H9 (cell line): ENCODE data around the gene SLC25A46. TPM values are rescaled to one million over a fixed set of nuclear protein-coding genes. Genes with fewer than 3 reads are reported as not detected.

ENCODE experiments used
- DNase-seq: peaks from one replicate; pipeline ENCODE4 v3.0.0-alpha.2; 2017
- H2AFZ ChIP-seq: one replicate; pipeline ENCODE4 v1.6.1; 2013; ENCODE audit warnings: mild to moderate bottlenecking, low read length, control low read depth, moderate library complexity
- H2AK5ac ChIP-seq: 2 replicates; pipeline ENCODE4 v1.6.1; 2013; ENCODE audit warnings: low read length, control low read depth, mixed read lengths; ENCODE audit not compliant: insufficient read length
- H2BK120ac ChIP-seq: one replicate; pipeline ENCODE4 v1.6.1; 2013; ENCODE audit warnings: low read depth, mild to moderate bottlenecking, low read length, control low read depth, inconsistent platforms; ENCODE audit not compliant: poor library complexity, severe bottlenecking
- H2BK12ac ChIP-seq: 2 replicates; pipeline ENCODE4 v1.6.1; 2013; ENCODE audit warnings: low read length, control low read depth, mixed read lengths, low read depth; ENCODE audit not compliant: insufficient read length
- H2BK15ac ChIP-seq: 2 replicates; pipeline ENCODE4 v1.6.1; 2013; ENCODE audit warnings: low read depth, low read length, control low read depth
- H2BK20ac ChIP-seq: one replicate; pipeline ENCODE4 v1.6.1; 2013; ENCODE audit warnings: low read depth, mild to moderate bottlenecking, low read length, control low read depth, inconsistent platforms; ENCODE audit not compliant: poor library complexity, severe bottlenecking
- H2BK5ac ChIP-seq: 2 replicates; pipeline ENCODE4 v1.6.1; 2013; ENCODE audit warnings: low read length, control low read depth, mixed read lengths; ENCODE audit not compliant: insufficient read length
- H3K14ac ChIP-seq: 2 replicates; pipeline ENCODE4 v1.6.1; 2013; ENCODE audit warnings: low read length, control low read depth; ENCODE audit not compliant: insufficient read depth
- H3K18ac ChIP-seq: 2 replicates; pipeline ENCODE4 v1.6.1; 2013; ENCODE audit warnings: low read depth, mild to moderate bottlenecking, mixed read lengths, low read length, control low read depth; ENCODE audit not compliant: insufficient read length
- H3K23ac ChIP-seq: 2 replicates; pipeline ENCODE4 v1.6.1; 2013; ENCODE audit warnings: low read length, control low read depth, mixed read lengths, low read depth; ENCODE audit not compliant: insufficient read length
- H3K23me2 ChIP-seq: 2 replicates; pipeline ENCODE4 v1.6.1; 2013; ENCODE audit warnings: low read depth, mild to moderate bottlenecking, mixed read lengths, low read length, control low read depth; ENCODE audit not compliant: insufficient read length, poor library complexity, severe bottlenecking
- H3K27ac ChIP-seq: 2 replicates; pipeline ENCODE4 v1.5.1; 2013; ENCODE audit warnings: low read length, control low read depth, mixed read lengths, low read depth; ENCODE audit not compliant: insufficient read length
- H3K27me3 ChIP-seq: 2 replicates; pipeline ENCODE4 v1.6.1; 2013; ENCODE audit warnings: low read length, control low read depth, inconsistent platforms; ENCODE audit not compliant: insufficient read depth
- H3K4ac ChIP-seq: 2 replicates; pipeline ENCODE4 v1.6.1; 2013; ENCODE audit warnings: low read depth, mild to moderate bottlenecking, control low read depth, inconsistent platforms, low read length, moderate library complexity
- H3K4me1 ChIP-seq: 2 replicates; pipeline ENCODE4 v1.6.1; 2013; ENCODE audit warnings: low read length, control low read depth, inconsistent platforms; ENCODE audit not compliant: insufficient read depth
- H3K4me2 ChIP-seq: 2 replicates; pipeline ENCODE4 v1.6.1; 2013; ENCODE audit warnings: low read length, control low read depth, mixed read lengths; ENCODE audit not compliant: insufficient read length, insufficient read depth
- H3K56ac ChIP-seq: 2 replicates; pipeline ENCODE4 v1.6.1; 2013; ENCODE audit warnings: low read depth, mild to moderate bottlenecking, mixed read lengths, low read length, control low read depth; ENCODE audit not compliant: insufficient read length
- H3K79me1 ChIP-seq: 2 replicates; pipeline ENCODE4 v1.6.1; 2013; ENCODE audit warnings: low read depth, mild to moderate bottlenecking, moderate library complexity, low read length, control low read depth, inconsistent platforms; ENCODE audit not compliant: insufficient read depth, poor library complexity, severe bottlenecking
- H3K79me2 ChIP-seq: 2 replicates; pipeline ENCODE4 v1.6.1; 2013; ENCODE audit warnings: low read length, control low read depth, inconsistent platforms; ENCODE audit not compliant: insufficient read depth
- H3K9ac ChIP-seq: 2 replicates; pipeline ENCODE4 v1.6.1; 2013; ENCODE audit warnings: low read length, control low read depth, mixed read lengths; ENCODE audit not compliant: insufficient read length; ENCODE audit errors: extremely low read depth
- H3K9me3 ChIP-seq: one replicate; pipeline ENCODE4 v1.6.1; 2013; ENCODE audit warnings: low read depth, low read length, inconsistent platforms; ENCODE audit not compliant: control insufficient read depth
- H3T11ph ChIP-seq: one replicate; pipeline ENCODE4 v1.6.1; 2013; ENCODE audit warnings: mild to moderate bottlenecking, low read length, control low read depth, inconsistent platforms
- H4K20me1 ChIP-seq: one replicate; pipeline ENCODE4 v1.6.1; 2013; ENCODE audit not compliant: control insufficient read depth, insufficient read length, insufficient read depth
- H4K5ac ChIP-seq: 2 replicates; pipeline ENCODE4 v1.6.1; 2013; ENCODE audit warnings: low read depth, mild to moderate bottlenecking, mixed read lengths, low read length, control low read depth; ENCODE audit not compliant: insufficient read length
- H4K8ac ChIP-seq: replicated peaks from 2 replicates; pipeline ENCODE4 v1.6.1; 2013; ENCODE audit warnings: low read length, control low read depth, mixed read lengths, low read depth; ENCODE audit not compliant: insufficient read length
- H4K91ac ChIP-seq: 2 replicates; pipeline ENCODE4 v1.6.1; 2013; ENCODE audit warnings: low read depth, mild to moderate bottlenecking, moderate library complexity, mixed read lengths, low read length, control low read depth; ENCODE audit not compliant: insufficient read length
- H3K27ac Mint-ChIP-seq, 3 experiments: 2 replicates in 2 of 3; 3 replicates in 1 of 3; pipeline ENCODE4 v1.8.0; 2020 to 2021; ENCODE audit warnings: mixed read lengths in 3 of 3, mild to moderate bottlenecking in 1 of 3, moderate library complexity in 1 of 3
- H3K27me3 Mint-ChIP-seq: 2 replicates; pipeline ENCODE4 v1.8.0; 2021; ENCODE audit warnings: low read depth, mild to moderate bottlenecking, moderate library complexity, mixed read lengths
- H3K36me3 Mint-ChIP-seq, 3 experiments: 2 replicates in 2 of 3; 3 replicates in 1 of 3; pipeline ENCODE4 v1.8.0; 2020 to 2021; ENCODE audit warnings: low read depth in 3 of 3, mixed read lengths in 3 of 3; ENCODE audit not compliant: insufficient read depth in 1 of 3
- H3K4me1 Mint-ChIP-seq, 2 experiments: 2 replicates each; pipeline ENCODE4 v1.8.0; 2020; ENCODE audit warnings: mixed read lengths in 2 of 2
- H3K4me3 Mint-ChIP-seq, 2 experiments: 2 replicates in 1 of 2; 3 replicates in 1 of 2; pipeline ENCODE4 v1.8.0; 2020 to 2021; ENCODE audit warnings: mild to moderate bottlenecking in 2 of 2, mixed read lengths in 2 of 2, moderate library complexity in 1 of 2
- H3K9me3 Mint-ChIP-seq, 2 experiments: 2 replicates in 1 of 2; 3 replicates in 1 of 2; pipeline ENCODE4 v1.8.0; 2020; ENCODE audit warnings: mild to moderate bottlenecking in 2 of 2, mixed read lengths in 2 of 2, moderate library complexity in 1 of 2
- total RNA-seq: library from RNA; stranded (reverse); gene quantifications from 2 replicates; pipeline ENCODE4 v1.2.1, GENCODE V29; 2021
- TF ChIP-seq, protein P1 (sequence below): fragments of 200-600 bp; sonication (generic); conservative IDR thresholded peaks from 3 replicates; pipeline ENCODE4 v1.8.0; 2021; ENCODE audit warnings: antibody characterized with exemption, mild to moderate bottlenecking

Gene SLC25A46
- total RNA-seq, 1 experiment from 2014 or later, result 26.0 TPM

DNA sequence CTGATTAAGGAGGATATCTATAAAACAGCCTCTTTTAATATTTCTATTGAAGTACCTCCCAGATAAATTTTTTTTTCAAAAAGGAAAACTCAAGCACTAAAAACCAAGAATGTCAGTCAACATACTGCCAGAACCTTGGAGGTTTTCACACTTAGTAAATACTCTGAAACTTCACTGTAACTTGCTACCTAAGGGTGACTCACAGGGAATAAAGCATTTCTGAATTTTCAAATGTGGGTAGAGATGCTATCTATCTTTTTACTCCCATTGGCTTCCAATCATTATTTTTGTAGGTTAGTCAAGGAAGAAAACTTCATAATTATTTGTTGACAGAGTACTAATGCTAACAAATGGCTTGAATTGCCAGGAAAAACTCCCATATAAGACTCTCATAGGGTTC, 46.1 kb downstream of the SLC25A46 start:
- no peaks in the 10 kb centered on the region for H3K79me2 ChIP-seq
- no peaks in the 10 kb centered on the region for H3K27me3 ChIP-seq
- H3K4me2 ChIP-seq, result no peak overlapping the region
- H3K27ac ChIP-seq, result no peak overlapping the region
- Mint-ChIP-seq H3K4me1 (no peaks in the 10 kb centered on the region), H3K27me3 (no peaks in the 10 kb centered on the region), H3K36me3 (no peaks in the 10 kb centered on the region; a peak in 1 of 7 replicates), H3K4me3 (no peak overlapping the region), H3K9me3 (peaks cover 0 to 4% of the 10 kb centered on the region in 2 experiments; a peak in 2 of 5 replicates), H3K27ac (no peak overlapping the region)
- no peak overlapping the region for H3K4ac ChIP-seq
- H3K9ac ChIP-seq, result no peak overlapping the region
- no peak overlapping the region for H3K56ac ChIP-seq
- H3K9me3 ChIP-seq, result no peaks in the 10 kb centered on the region
- no peak overlapping the region for H2BK15ac ChIP-seq
- no peaks in the 10 kb centered on the region for H3K79me1 ChIP-seq
- H4K91ac ChIP-seq, result no peak overlapping the region
- no peaks in the 10 kb centered on the region for H4K20me1 ChIP-seq
- no peak overlapping the region for H4K5ac ChIP-seq
- no peaks in the 10 kb centered on the region for H3K23me2 ChIP-seq
- no peaks in the 10 kb centered on the region for H3K4me1 ChIP-seq
- no peak overlapping the region for H2BK20ac ChIP-seq
- H3K23ac ChIP-seq, result no peak overlapping the region
- H3K14ac ChIP-seq, result no peak overlapping the region
- H3T11ph ChIP-seq, result no peak overlapping the region
- no peak overlapping the region for H2AFZ ChIP-seq
- H2BK120ac ChIP-seq, result no peak overlapping the region
- no peak overlapping the region for H2AK5ac ChIP-seq
- TF ChIP-seq, protein P1, sequence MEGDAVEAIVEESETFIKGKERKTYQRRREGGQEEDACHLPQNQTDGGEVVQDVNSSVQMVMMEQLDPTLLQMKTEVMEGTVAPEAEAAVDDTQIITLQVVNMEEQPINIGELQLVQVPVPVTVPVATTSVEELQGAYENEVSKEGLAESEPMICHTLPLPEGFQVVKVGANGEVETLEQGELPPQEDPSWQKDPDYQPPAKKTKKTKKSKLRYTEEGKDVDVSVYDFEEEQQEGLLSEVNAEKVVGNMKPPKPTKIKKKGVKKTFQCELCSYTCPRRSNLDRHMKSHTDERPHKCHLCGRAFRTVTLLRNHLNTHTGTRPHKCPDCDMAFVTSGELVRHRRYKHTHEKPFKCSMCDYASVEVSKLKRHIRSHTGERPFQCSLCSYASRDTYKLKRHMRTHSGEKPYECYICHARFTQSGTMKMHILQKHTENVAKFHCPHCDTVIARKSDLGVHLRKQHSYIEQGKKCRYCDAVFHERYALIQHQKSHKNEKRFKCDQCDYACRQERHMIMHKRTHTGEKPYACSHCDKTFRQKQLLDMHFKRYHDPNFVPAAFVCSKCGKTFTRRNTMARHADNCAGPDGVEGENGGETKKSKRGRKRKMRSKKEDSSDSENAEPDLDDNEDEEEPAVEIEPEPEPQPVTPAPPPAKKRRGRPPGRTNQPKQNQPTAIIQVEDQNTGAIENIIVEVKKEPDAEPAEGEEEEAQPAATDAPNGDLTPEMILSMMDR, result no peak
- H3K18ac ChIP-seq, result no peak overlapping the region
- H2BK12ac ChIP-seq, result no peak overlapping the region
- no peak for DNase-seq
- no peak overlapping the region for H2BK5ac ChIP-seq
- no peak overlapping the region for H4K8ac ChIP-seq
